Caco-2 (cell line): ENCODE data around the gene HDAC3. TPM values are rescaled to one million over a fixed set of nuclear protein-coding genes. Genes with fewer than 3 reads are reported as not detected.

ENCODE experiments used
- BruUV-seq: library from RNA; stranded (reverse); fragments of 400-500 nt; replicated peaks from 2 replicates; lab custom pipeline; 2021; lab: Mats Ljungman, UMichigan
- CTCF ChIA-PET: fragments of 300-600 bp; sonication (Branson Sonifier 250); formaldehyde crosslinking; loops from one replicate; lab custom pipeline; 2022; ENCODE audit warnings: antibody characterized with exemption; lab: Charles Lee
- POLR2A ChIA-PET: fragments of 300-600 bp; sonication (Branson Sonifier 250); formaldehyde crosslinking; loops from one replicate; lab custom pipeline; 2022; ENCODE audit warnings: antibody characterized with exemption; lab: Charles Lee
- DNase-seq, 2 experiments: peaks; one replicate each; pipeline versions ENCODE4 v3.0.0 to v3.0.0-alpha.2; 2020 to 2022
- H3K27me3 ChIP-seq: replicated peaks from 2 replicates; pipeline ENCODE4 v1.6.0; 2011; ENCODE audit warnings: low read length; ENCODE audit not compliant: control insufficient read depth, insufficient read depth
- H3K36me3 ChIP-seq: 2 replicates; pipeline ENCODE4 v1.5.1; 2011; ENCODE audit warnings: low read length; ENCODE audit not compliant: control insufficient read depth, insufficient read depth
- H3K4me1 ChIP-seq: fragments of 250-450 bp; sonication (Bioruptor Pico); 2 replicates; pipeline ENCODE4 v1.5.1; 2020; ENCODE audit warnings: mild to moderate bottlenecking
- H3K4me3 ChIP-seq: 2 replicates; pipeline ENCODE4 v1.5.1; 2011; ENCODE audit warnings: low read depth, mild to moderate bottlenecking, control low read depth, low read length
- H3K9me3 ChIP-seq: fragments of 250-450 bp; sonication (Bioruptor Pico); 2 replicates; pipeline ENCODE4 v1.5.1; 2020; ENCODE audit warnings: mild to moderate bottlenecking, moderate library complexity
- H3K27ac Mint-ChIP-seq: one replicate; pipeline ENCODE4 v1.8.0; 2022; ENCODE audit warnings: mixed read lengths; ENCODE audit not compliant: unreplicated experiment
- H3K27me3 Mint-ChIP-seq: one replicate; pipeline ENCODE4 v1.8.0; 2022; ENCODE audit warnings: mixed read lengths; ENCODE audit not compliant: insufficient read depth, unreplicated experiment
- H3K36me3 Mint-ChIP-seq: one replicate; pipeline ENCODE4 v1.8.0; 2022; ENCODE audit warnings: mild to moderate bottlenecking, mixed read lengths; ENCODE audit not compliant: insufficient read depth, unreplicated experiment
- H3K4me1 Mint-ChIP-seq: one replicate; pipeline ENCODE4 v1.8.0; 2022; ENCODE audit warnings: low read depth, mixed read lengths; ENCODE audit not compliant: unreplicated experiment
- H3K4me3 Mint-ChIP-seq: one replicate; pipeline ENCODE4 v1.8.0; 2022; ENCODE audit warnings: mild to moderate bottlenecking, moderate library complexity, mixed read lengths; ENCODE audit not compliant: unreplicated experiment
- H3K9me3 Mint-ChIP-seq: one replicate; pipeline ENCODE4 v1.8.0; 2022; ENCODE audit warnings: mixed read lengths; ENCODE audit not compliant: unreplicated experiment
- CTCF ChIP-seq, 2 experiments: fragments of 200-600 bp in 1 of 2; IDR thresholded peaks; 1 replicate in 1 of 2; 2 replicates in 1 of 2; pipeline versions ENCODE4 v1.5.1 to v1.8.0; 2011 to 2022; ENCODE audit warnings: antibody characterized with exemption in 1 of 2, control low read depth in 1 of 2, inconsistent platforms in 1 of 2, low read depth in 1 of 2, low read length in 1 of 2, mild to moderate bottlenecking in 1 of 2, moderate library complexity in 1 of 2; ENCODE audit not compliant: insufficient read depth in 1 of 2, severe bottlenecking in 1 of 2, unreplicated experiment in 1 of 2
- intact Hi-C: fragments of 100-400 bp; cut with micrococcal nuclease; formaldehyde crosslinking; loops from one replicate; pipeline ENCODE4 v1.10.0; 2022; ENCODE audit not compliant: unreplicated experiment
- total RNA-seq: library from RNA; stranded (reverse); gene quantifications from 2 replicates; pipeline ENCODE4 v1.2.3, GENCODE V29; 2022

HDAC3 gene
- total RNA-seq, 1 experiment from 2014 or later = 73.0 TPM

- ChIA-PET CTCF (interaction anchor here (0.9 to 1.6 kb wide), 4 partner anchors 12 to 291 kb away, joined by 3 to 6 read pairs (median 4); partner anchors contain the start of gene ARAP3), POLR2A (no interaction called here)
- no peak overlapping the region for H3K4me3 Mint-ChIP-seq
- Histone ChIP-seq H3K27me3 (no peaks in the 10 kb centered on the region), H3K4me1 (no peaks in the 10 kb centered on the region), H3K9me3 (no peaks in the 10 kb centered on the region), H3K4me3 (no peak overlapping the region), H3K36me3 (no peaks in the 10 kb centered on the region)
- intact Hi-C loops = loop anchor here (1.0 kb wide), 1 partner anchor 13 kb away; the partner anchor contains the start of gene ARAP3
- DNase-seq = no peak
- no peaks in the 10 kb centered on the region for H3K36me3 Mint-ChIP-seq
- TF ChIP-seq CTCF (IDR thresholded peaks at IDR 0.05; ENCODE audit: insufficient read depth in 1 of 2, low read depth in 1 of 2, low read length in 1 of 2, severe bottlenecking in 1 of 2, unreplicated experiment in 1 of 2) = no peak
- H3K27ac Mint-ChIP-seq = no peak overlapping the region
- no peaks in the 10 kb centered on the region for H3K27me3 Mint-ChIP-seq
- no TSS peak for BruUV-seq
- H3K4me1 Mint-ChIP-seq = no peaks in the 10 kb centered on the region
- H3K9me3 Mint-ChIP-seq = no peaks in the 10 kb centered on the region
Observed at GRCh38 chr5:141669520-141669919, 32.9 kb upstream of the HDAC3 start.

- Mint-ChIP-seq H3K27ac (no peak overlapping the region), H3K27me3 (no peaks in the 10 kb centered on the region), H3K36me3 (no peaks in the 10 kb centered on the region), H3K4me1 (no peaks in the 10 kb centered on the region), H3K9me3 (no peaks in the 10 kb centered on the region), H3K4me3 (no peak overlapping the region)
- DNase-seq = no peak
- ChIA-PET CTCF (interaction anchor here (0.6 to 1.6 kb wide), 5 partner anchors 13 to 292 kb away, joined by 3 to 6 read pairs (median 4); partner anchors contain the start of gene ARAP3), POLR2A (no interaction called here)
- intact Hi-C loops = loop anchor here (1.0 kb wide), 1 partner anchor 14 kb away; the partner anchor contains the start of gene ARAP3
- no peaks in the 10 kb centered on the region for H3K27me3 ChIP-seq
- H3K4me3 ChIP-seq = no peak overlapping the region
- BruUV-seq = no TSS peak
- no peaks in the 10 kb centered on the region for H3K9me3 ChIP-seq
- no peak for TF ChIP-seq CTCF (IDR thresholded peaks at IDR 0.05; ENCODE audit: insufficient read depth in 1 of 2, low read depth in 1 of 2, low read length in 1 of 2, severe bottlenecking in 1 of 2, unreplicated experiment in 1 of 2)
- H3K4me1 ChIP-seq = no peaks in the 10 kb centered on the region
- H3K36me3 ChIP-seq = no peaks in the 10 kb centered on the region
Observed at GRCh38 chr5:141668601-141669265, 32.1 kb upstream of the HDAC3 start.

- no peak for DNase-seq
- H3K27me3 Mint-ChIP-seq = no peaks in the 10 kb centered on the region
- no TSS peak for BruUV-seq
- Histone ChIP-seq H3K27me3 (no peaks in the 10 kb centered on the region), H3K4me3 (no peak overlapping the region), H3K4me1 (no peaks in the 10 kb centered on the region), H3K9me3 (no peaks in the 10 kb centered on the region), H3K36me3 (no peaks in the 10 kb centered on the region)
- ChIA-PET CTCF (interaction anchor here (1.4 kb wide), 1 partner anchor 26 kb away, joined by 5 read pairs; no protein-coding TSS in a partner anchor), POLR2A (no interaction called here)
- TF ChIP-seq CTCF (IDR thresholded peaks at IDR 0.05; ENCODE audit: insufficient read depth in 1 of 2, low read depth in 1 of 2, low read length in 1 of 2, severe bottlenecking in 1 of 2, unreplicated experiment in 1 of 2) = no peak
- H3K4me3 Mint-ChIP-seq = no peak overlapping the region
- H3K9me3 Mint-ChIP-seq = no peaks in the 10 kb centered on the region
- no peaks in the 10 kb centered on the region for H3K4me1 Mint-ChIP-seq
- intact Hi-C loops = loop anchor here (1.0 to 2.0 kb wide), 5 partner anchors 11 to 294 kb away; no protein-coding TSS in a partner anchor
- H3K36me3 Mint-ChIP-seq = no peaks in the 10 kb centered on the region
- no peak overlapping the region for H3K27ac Mint-ChIP-seq
Observed at GRCh38 chr5:141665995-141666940, 29.6 kb upstream of the HDAC3 start.
